ENCODE results near the gene MYH13. TPM values are rescaled to one million over a fixed set of nuclear protein-coding genes. Genes with fewer than 3 reads are reported as not detected.

MYH13 gene
- total RNA-seq, 1 experiment from 2014 or later: not detected

GRCh38 chr17:10328971-10329923, 43.6 kb downstream of the MYH13 start:
- ChIA-PET CTCF (interaction anchor here (0.6 to 13.7 kb wide), 10 partner anchors 11 to 1625 kb away, joined by 3 to 337 read pairs (median 4); no protein-coding TSS in a partner anchor), POLR2A (no interaction called here)
- peaks cover 20% of the 10 kb centered on the region for H3K27me3 Mint-ChIP-seq (ENCODE audit: insufficient read depth, unreplicated experiment)
- no peak for TF ChIP-seq CTCF (IDR thresholded peaks at IDR 0.05; ENCODE audit: unreplicated experiment)
- H3K36me3 Mint-ChIP-seq (ENCODE audit: insufficient read depth, unreplicated experiment): no peaks in the 10 kb centered on the region
- peaks cover 1% of the 10 kb centered on the region for H3K9me3 Mint-ChIP-seq (ENCODE audit: unreplicated experiment)
- intact Hi-C loops (cut with micrococcal nuclease): loop anchor here (10.0 kb wide), 1 partner anchor 404 kb away; no protein-coding TSS in a partner anchor
- H3K4me3 Mint-ChIP-seq (ENCODE audit: unreplicated experiment): no peak overlapping the region
- no TSS peak for BruUV-seq (replicated peaks)
- no peaks in the 10 kb centered on the region for H3K4me1 Mint-ChIP-seq (ENCODE audit: insufficient read depth, unreplicated experiment)
- H3K27ac Mint-ChIP-seq (ENCODE audit: low read depth, unreplicated experiment): no peak overlapping the region
- no peak for DNase-seq (ENCODE audit: unreplicated experiment)

GRCh38 chr17:10328206-10328605, 44.6 kb downstream of the MYH13 start:
- no TSS peak for BruUV-seq (replicated peaks)
- ChIA-PET POLR2A (no interaction called here), CTCF (interaction anchor here (0.6 to 13.7 kb wide), 16 partner anchors 10 to 488 kb away, joined by 3 to 337 read pairs (median 4); no protein-coding TSS in a partner anchor)
- Mint-ChIP-seq H3K9me3 (ENCODE audit: unreplicated experiment) (peaks cover 7% of the 10 kb centered on the region), H3K4me3 (ENCODE audit: unreplicated experiment) (no peak overlapping the region), H3K27ac (ENCODE audit: low read depth, unreplicated experiment) (no peak overlapping the region), H3K27me3 (ENCODE audit: insufficient read depth, unreplicated experiment) (peaks cover 20% of the 10 kb centered on the region), H3K36me3 (ENCODE audit: insufficient read depth, unreplicated experiment) (no peaks in the 10 kb centered on the region), H3K4me1 (ENCODE audit: insufficient read depth, unreplicated experiment) (no peaks in the 10 kb centered on the region)
- DNase-seq (ENCODE audit: unreplicated experiment): no peak
- no peak for TF ChIP-seq CTCF (IDR thresholded peaks at IDR 0.05; ENCODE audit: unreplicated experiment)
- intact Hi-C loops (cut with micrococcal nuclease): loop anchor here (10.0 kb wide), 1 partner anchor 403 kb away; no protein-coding TSS in a partner anchor

- H3K4me3 Mint-ChIP-seq (ENCODE audit: unreplicated experiment): no peak overlapping the region
- POLR2A ChIA-PET: no interaction called here
- intact Hi-C loops (cut with micrococcal nuclease): loop anchor here (1.0 to 10.0 kb wide), 2 partner anchors 287 to 403 kb away; no protein-coding TSS in a partner anchor
- no peak overlapping the region for H3K27ac Mint-ChIP-seq (ENCODE audit: low read depth, unreplicated experiment)
- H3K36me3 Mint-ChIP-seq (ENCODE audit: insufficient read depth, unreplicated experiment): no peaks in the 10 kb centered on the region
- BruUV-seq (replicated peaks): no TSS peak
- DNase-seq (ENCODE audit: unreplicated experiment): peak; percentile 75
- peaks cover 20% of the 10 kb centered on the region for H3K27me3 Mint-ChIP-seq (ENCODE audit: insufficient read depth, unreplicated experiment)
- H3K9me3 Mint-ChIP-seq (ENCODE audit: unreplicated experiment): peaks cover 7% of the 10 kb centered on the region
- TF ChIP-seq CTCF (IDR thresholded peaks at IDR 0.05; ENCODE audit: unreplicated experiment): peak; percentile 94
- CTCF ChIA-PET: interaction anchor here (0.6 to 13.7 kb wide), 23 partner anchors 9 to 1734 kb away, joined by 3 to 337 read pairs (median 3); no protein-coding TSS in a partner anchor
- H3K4me1 Mint-ChIP-seq (ENCODE audit: insufficient read depth, unreplicated experiment): no peaks in the 10 kb centered on the region
Observed at GRCh38 chr17:10327640-10328039, 45.2 kb downstream of the MYH13 start.

- H3K27me3 Mint-ChIP-seq (ENCODE audit: insufficient read depth, unreplicated experiment): peaks cover 36% of the 10 kb centered on the region
- H3K4me3 Mint-ChIP-seq (ENCODE audit: unreplicated experiment): no peak overlapping the region
- H3K27ac Mint-ChIP-seq (ENCODE audit: low read depth, unreplicated experiment): no peak overlapping the region
- CTCF ChIA-PET: interaction anchor here (0.6 to 13.7 kb wide), 5 partner anchors 9 to 401 kb away, joined by 3 to 337 read pairs (median 5); no protein-coding TSS in a partner anchor
- TF ChIP-seq CTCF (IDR thresholded peaks at IDR 0.05; ENCODE audit: unreplicated experiment): no peak
- no peaks in the 10 kb centered on the region for H3K4me1 Mint-ChIP-seq (ENCODE audit: insufficient read depth, unreplicated experiment)
- H3K36me3 Mint-ChIP-seq (ENCODE audit: insufficient read depth, unreplicated experiment): no peaks in the 10 kb centered on the region
- DNase-seq (ENCODE audit: unreplicated experiment): no peak
- no TSS peak for BruUV-seq (replicated peaks)
- H3K9me3 Mint-ChIP-seq (ENCODE audit: unreplicated experiment): peaks cover 7% of the 10 kb centered on the region
- intact Hi-C loops (cut with micrococcal nuclease): loop anchor here (10.0 kb wide), 1 partner anchor 400 kb away; no protein-coding TSS in a partner anchor
- POLR2A ChIA-PET: no interaction called here
Observed at GRCh38 chr17:10325031-10325695, 47.6 kb downstream of the MYH13 start.

Data from MCF 10A (cell line).